Measurements from ENCODE around the gene HERC3.

Gene HERC3

DNA sequence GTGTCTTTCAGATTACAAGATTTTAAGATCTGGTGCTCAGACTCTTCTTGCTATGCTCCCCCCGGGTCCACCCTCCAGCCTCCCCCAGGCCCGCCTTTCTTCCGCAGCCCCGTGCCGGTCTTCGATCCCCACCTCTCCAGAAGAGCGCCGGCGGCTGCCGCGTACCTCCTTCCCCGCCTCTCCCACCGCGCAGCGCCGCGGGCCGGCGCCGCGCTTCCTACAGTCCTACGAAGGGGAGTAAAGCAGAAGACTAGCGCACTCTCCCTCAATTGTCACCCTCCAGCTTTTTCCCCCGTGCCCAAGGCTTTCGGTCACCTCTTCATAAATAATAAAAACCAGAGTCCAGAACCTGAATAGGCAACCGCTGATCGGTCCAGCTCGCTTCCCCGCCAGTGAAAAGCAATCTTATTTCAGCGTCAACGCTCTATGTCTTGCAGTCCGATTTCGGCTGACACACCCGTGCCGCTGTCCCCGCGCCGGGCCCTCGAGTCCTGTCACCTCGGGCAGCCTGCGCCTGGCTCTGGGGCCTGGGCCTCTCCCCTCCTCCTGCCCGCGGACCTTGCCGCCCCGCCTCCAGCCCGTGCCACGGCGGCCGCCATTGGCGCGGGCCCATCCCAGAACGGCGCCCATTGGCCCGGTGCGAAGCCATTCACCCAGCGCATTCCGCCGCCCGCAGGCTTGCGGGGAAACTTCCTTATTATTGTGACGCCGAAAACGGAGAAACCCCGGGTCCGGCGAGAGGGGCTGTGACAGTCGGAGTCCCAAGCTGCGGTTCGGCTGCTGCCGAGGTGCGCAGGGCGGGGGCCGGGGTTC, at the start of gene HERC3:
HERC3 (plus strand) TSS at position 694 of the 813 bp plus-strand sequence. CDS start 13,344 bp downstream, outside the sequence.
- DNase-seq (ENCODE audit: insufficient read length, low spot score) = peak; percentile 81
- FAIRE-seq = peak; percentile 93

GRCh38 chr4:88549815-88550214, 42.5 kb upstream of the HERC3 start:
- no peak for DNase-seq (ENCODE audit: insufficient read length, low spot score)
- FAIRE-seq = no peak

- FAIRE-seq = no peak
- no peak for DNase-seq (ENCODE audit: insufficient read length, low spot score)
These were observed 24.7 kb upstream of the HERC3 start for GRCh38 chr4:88567591-88567990.

GRCh38 chr4:88570001-88570400, 22.3 kb upstream of the HERC3 start:
- DNase-seq (ENCODE audit: insufficient read length, low spot score) (no peak), FAIRE-seq (no peak)

- DNase-seq (ENCODE audit: insufficient read length, low spot score) (no peak), FAIRE-seq (no peak)
These were observed 18.9 kb upstream of the HERC3 start for GRCh38 chr4:88573276-88573980.

DNA sequence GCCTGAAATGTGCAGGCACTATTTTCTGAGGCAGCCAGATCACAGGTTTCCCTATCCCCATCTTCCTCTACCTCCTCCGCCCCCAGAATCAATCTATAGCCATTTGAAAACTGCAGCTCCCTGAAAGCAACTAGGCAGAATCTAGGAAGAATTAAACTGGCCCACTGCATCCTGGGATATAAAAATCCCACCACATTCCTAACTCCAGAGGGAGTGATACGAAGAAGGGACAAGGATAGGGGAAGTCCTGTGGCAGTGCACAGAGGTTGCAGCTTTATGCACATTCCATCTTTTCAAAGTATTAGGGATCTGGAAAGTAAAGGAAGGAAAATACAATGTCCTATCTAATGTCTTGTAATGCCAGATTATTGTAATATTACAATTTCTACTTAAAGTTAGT, 18.3 kb upstream of the HERC3 start:
- DNase-seq (ENCODE audit: insufficient read length, low spot score) (no peak), FAIRE-seq (no peak)

DNA sequence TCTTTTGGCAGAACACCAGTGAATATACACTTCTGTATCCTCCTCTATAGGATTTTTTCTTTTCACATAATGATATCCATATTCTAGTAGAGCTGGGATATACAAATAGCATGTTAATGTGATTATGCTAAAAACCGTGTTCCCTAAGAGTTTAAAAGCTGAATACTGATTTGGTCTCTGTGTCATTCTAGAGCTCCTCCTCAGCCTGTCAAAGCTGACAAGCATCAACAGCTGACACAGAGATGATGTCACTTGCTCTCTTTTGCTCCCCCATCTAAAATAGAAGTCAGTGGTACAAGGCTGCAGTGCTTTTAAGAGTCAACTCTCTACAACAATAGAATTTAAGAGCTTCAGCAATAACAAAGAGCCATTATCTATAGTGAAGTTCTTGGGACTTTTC, 17.1 kb upstream of the HERC3 start:
- FAIRE-seq (no peak), DNase-seq (ENCODE audit: insufficient read length, low spot score) (no peak)

- DNase-seq (ENCODE audit: insufficient read length, low spot score) (no peak), FAIRE-seq (no peak)
These were observed 9.8 kb upstream of the HERC3 start for GRCh38 chr4:88582493-88582892.

- no peak for DNase-seq (ENCODE audit: insufficient read length, low spot score)
- FAIRE-seq = no peak
These were observed 8.4 kb upstream of the HERC3 start for GRCh38 chr4:88583631-88584470.

DNA sequence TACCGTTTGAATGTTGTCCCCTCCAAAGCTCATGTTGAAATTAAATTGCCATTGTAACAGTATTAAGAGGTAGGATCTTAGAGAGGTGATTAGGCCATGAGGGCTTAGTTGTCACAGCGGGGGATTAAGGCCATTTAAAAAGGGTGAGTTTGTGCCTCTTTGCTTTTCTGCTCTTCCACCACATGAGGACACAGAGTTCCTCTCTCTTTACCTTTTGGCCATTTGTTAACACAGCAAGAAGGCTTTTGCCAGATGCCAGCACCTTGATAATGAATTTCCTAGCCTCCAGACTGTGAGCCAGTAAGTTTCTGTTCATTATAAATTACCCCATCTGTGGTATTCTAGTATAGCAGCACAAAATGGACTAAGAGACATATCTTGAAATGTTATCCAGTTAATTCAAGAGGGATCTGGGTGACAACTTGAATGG, 7.8 kb upstream of the HERC3 start:
- DNase-seq (ENCODE audit: insufficient read length, low spot score) = no peak
- no peak for FAIRE-seq

DNA sequence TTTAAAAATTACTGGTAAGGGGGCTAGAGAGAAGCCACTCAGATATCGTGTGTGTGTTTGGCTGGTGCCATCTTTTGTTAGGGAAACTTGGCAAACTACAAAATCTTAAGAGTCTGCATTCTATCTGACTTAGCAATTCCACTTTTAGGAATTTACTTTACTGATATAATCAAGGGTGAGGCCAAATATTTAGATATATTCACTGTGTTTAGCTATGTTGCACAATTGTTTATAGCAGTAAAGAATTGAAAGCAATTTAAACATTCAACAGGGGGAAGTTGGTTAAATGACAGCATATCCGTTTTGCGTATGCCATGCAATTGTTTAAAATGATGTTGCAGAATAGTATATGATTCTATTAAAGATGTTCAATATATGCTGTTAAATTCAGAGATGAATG, 6.4 kb upstream of the HERC3 start:
- FAIRE-seq (no peak), DNase-seq (ENCODE audit: insufficient read length, low spot score) (no peak)

GRCh38 chr4:88587306-88587705, 5.0 kb upstream of the HERC3 start:
- no peak for FAIRE-seq
- no peak for DNase-seq (ENCODE audit: insufficient read length, low spot score)

GRCh38 chr4:88592600-88593448, 544 bp downstream of the HERC3 start:
- FAIRE-seq (peak; percentile 80), DNase-seq (ENCODE audit: insufficient read length, low spot score) (peak; percentile 73)

- DNase-seq (ENCODE audit: insufficient read length, low spot score) (no peak), FAIRE-seq (no peak)
These were observed 5.8 kb downstream of the HERC3 start for GRCh38 chr4:88597970-88598660.

- DNase-seq (ENCODE audit: insufficient read length, low spot score) (no peak), FAIRE-seq (no peak)
These were observed 7.0 kb downstream of the HERC3 start for GRCh38 chr4:88599298-88599697.

GRCh38 chr4:88599714-88600113, 7.4 kb downstream of the HERC3 start:
- DNase-seq (ENCODE audit: insufficient read length, low spot score) (no peak), FAIRE-seq (no peak)

GRCh38 chr4:88600176-88600838, 8.0 kb downstream of the HERC3 start:
- no peak for DNase-seq (ENCODE audit: insufficient read length, low spot score)
- FAIRE-seq = no peak

- FAIRE-seq = no peak
- no peak for DNase-seq (ENCODE audit: insufficient read length, low spot score)
These were observed 12.8 kb downstream of the HERC3 start for GRCh38 chr4:88604978-88605678.

DNA sequence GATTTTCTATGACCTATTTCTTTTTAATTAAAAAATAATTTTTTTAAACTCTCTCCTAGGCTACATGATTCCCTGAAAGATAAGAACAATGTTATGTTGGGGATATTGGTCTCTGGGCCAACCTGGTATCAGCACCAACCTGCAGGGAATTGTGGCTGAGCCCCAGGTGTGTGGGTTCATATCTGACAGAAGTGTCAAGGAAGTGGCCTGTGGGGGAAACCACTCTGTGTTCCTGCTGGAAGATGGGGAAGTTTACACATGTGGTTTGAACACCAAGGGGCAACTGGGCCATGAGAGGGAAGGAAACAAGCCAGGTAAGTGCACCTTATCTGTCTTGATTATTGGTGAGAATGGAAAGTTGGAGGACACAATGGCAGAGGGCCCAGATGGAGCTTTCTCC, 13.5 kb downstream of the HERC3 start:
- no peak for FAIRE-seq
- DNase-seq (ENCODE audit: insufficient read length, low spot score) = no peak
